Cardiac muscle cell (in vitro differentiated cells and primary cell): ENCODE measurements around the gene MCC. TPM values are rescaled to one million over a fixed set of nuclear protein-coding genes. Genes with fewer than 3 reads are reported as not detected.

ENCODE experiments used
- DNase-seq, 2 donors: peaks; one replicate each; pipeline versions ENCODE4 v3.0.0 to v3.0.0-alpha.2; 2010 to 2017; ENCODE audit warnings: low read depth in 1 of 2, low spot score in 1 of 2
- H3K27ac ChIP-seq: fragments of 200-600 bp; sonication (generic); 2 replicates; pipeline ENCODE4 v1.5.1; 2016
- H3K27me3 ChIP-seq: fragments of 200-600 bp; sonication (generic); 2 replicates; pipeline ENCODE4 v1.6.0; 2016; ENCODE audit warnings: control low read depth
- H3K36me3 ChIP-seq: fragments of 200-600 bp; sonication (generic); 2 replicates; pipeline ENCODE4 v1.5.1; 2016; ENCODE audit warnings: control low read depth
- H3K4me1 ChIP-seq: fragments of 200-600 bp; sonication (generic); 2 replicates; pipeline ENCODE4 v1.8.1; 2017; ENCODE audit warnings: low read depth, mild to moderate bottlenecking, mixed run types
- H3K4me3 ChIP-seq: fragments of 200-600 bp; sonication (generic); 2 replicates; pipeline ENCODE4 v1.5.1; 2016; ENCODE audit warnings: mild to moderate bottlenecking
- H3K9me3 ChIP-seq: fragments of 200-600 bp; sonication (generic); 2 replicates; pipeline ENCODE4 v1.5.1; 2017; ENCODE audit warnings: low read depth, mild to moderate bottlenecking, control low read depth
- polyA plus RNA-seq: library from polyadenylated mRNA; unstranded; fragments of >200 nt; fragmentation: Nextera tagmentation; extraction: Ambion mirVana; gene quantifications from 2 replicates; pipeline ENCODE4 v1.2.1, GENCODE V29; 2016
- total RNA-seq: library from RNA; depleted of rRNA; stranded (reverse); fragments of >200 nt; gene quantifications from 2 replicates; pipeline ENCODE4 v1.2.3, GENCODE V29; 2016
- TF ChIP-seq, protein P1 (sequence below): IDR thresholded peaks from 2 replicates; pipeline ENCODE4 v1.5.1; 2012; ENCODE audit warnings: low read depth, mild to moderate bottlenecking, low read length

The MCC gene
- total and polyA plus RNA-seq, 2 experiments from 2014 or later = 37.8 to 137 TPM

GRCh38 chr5:113523168-113523567 lies 34.9 kb upstream of the MCC start:
- Histone ChIP-seq H3K4me3 (no peak overlapping the region), H3K4me1 (no peaks in the 10 kb centered on the region), H3K9me3 (no peaks in the 10 kb centered on the region), H3K36me3 (peaks cover 3% of the 10 kb centered on the region), H3K27me3 (no peaks in the 10 kb centered on the region), H3K27ac (no peak overlapping the region)
- no peak for DNase-seq
- TF ChIP-seq, protein P1, sequence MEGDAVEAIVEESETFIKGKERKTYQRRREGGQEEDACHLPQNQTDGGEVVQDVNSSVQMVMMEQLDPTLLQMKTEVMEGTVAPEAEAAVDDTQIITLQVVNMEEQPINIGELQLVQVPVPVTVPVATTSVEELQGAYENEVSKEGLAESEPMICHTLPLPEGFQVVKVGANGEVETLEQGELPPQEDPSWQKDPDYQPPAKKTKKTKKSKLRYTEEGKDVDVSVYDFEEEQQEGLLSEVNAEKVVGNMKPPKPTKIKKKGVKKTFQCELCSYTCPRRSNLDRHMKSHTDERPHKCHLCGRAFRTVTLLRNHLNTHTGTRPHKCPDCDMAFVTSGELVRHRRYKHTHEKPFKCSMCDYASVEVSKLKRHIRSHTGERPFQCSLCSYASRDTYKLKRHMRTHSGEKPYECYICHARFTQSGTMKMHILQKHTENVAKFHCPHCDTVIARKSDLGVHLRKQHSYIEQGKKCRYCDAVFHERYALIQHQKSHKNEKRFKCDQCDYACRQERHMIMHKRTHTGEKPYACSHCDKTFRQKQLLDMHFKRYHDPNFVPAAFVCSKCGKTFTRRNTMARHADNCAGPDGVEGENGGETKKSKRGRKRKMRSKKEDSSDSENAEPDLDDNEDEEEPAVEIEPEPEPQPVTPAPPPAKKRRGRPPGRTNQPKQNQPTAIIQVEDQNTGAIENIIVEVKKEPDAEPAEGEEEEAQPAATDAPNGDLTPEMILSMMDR = no peak

GRCh38 chr5:113520899-113521298 lies 32.6 kb upstream of the MCC start:
- no peak overlapping the region for H3K27ac ChIP-seq
- no peak for DNase-seq
- H3K4me3 ChIP-seq = no peak overlapping the region
- H3K27me3 ChIP-seq = no peaks in the 10 kb centered on the region
- TF ChIP-seq, protein P1 = no peak
- H3K9me3 ChIP-seq = no peaks in the 10 kb centered on the region
- H3K4me1 ChIP-seq = no peaks in the 10 kb centered on the region
- H3K36me3 ChIP-seq = no peaks in the 10 kb centered on the region

GRCh38 chr5:113520429-113520828 lies 32.2 kb upstream of the MCC start:
- no peaks in the 10 kb centered on the region for H3K4me1 ChIP-seq
- DNase-seq = no peak
- H3K9me3 ChIP-seq = no peaks in the 10 kb centered on the region
- H3K27ac ChIP-seq = no peak overlapping the region
- TF ChIP-seq, protein P1 = no peak
- no peak overlapping the region for H3K4me3 ChIP-seq
- H3K36me3 ChIP-seq = no peaks in the 10 kb centered on the region
- no peaks in the 10 kb centered on the region for H3K27me3 ChIP-seq

- Histone ChIP-seq H3K9me3 (no peaks in the 10 kb centered on the region), H3K27me3 (no peaks in the 10 kb centered on the region), H3K4me3 (no peak overlapping the region), H3K36me3 (no peaks in the 10 kb centered on the region), H3K27ac (no peak overlapping the region), H3K4me1 (no peaks in the 10 kb centered on the region)
- DNase-seq = no peak
- TF ChIP-seq, protein P1 = no peak
Observed at GRCh38 chr5:113519412-113519811, 31.2 kb upstream of the MCC start.

DNA sequence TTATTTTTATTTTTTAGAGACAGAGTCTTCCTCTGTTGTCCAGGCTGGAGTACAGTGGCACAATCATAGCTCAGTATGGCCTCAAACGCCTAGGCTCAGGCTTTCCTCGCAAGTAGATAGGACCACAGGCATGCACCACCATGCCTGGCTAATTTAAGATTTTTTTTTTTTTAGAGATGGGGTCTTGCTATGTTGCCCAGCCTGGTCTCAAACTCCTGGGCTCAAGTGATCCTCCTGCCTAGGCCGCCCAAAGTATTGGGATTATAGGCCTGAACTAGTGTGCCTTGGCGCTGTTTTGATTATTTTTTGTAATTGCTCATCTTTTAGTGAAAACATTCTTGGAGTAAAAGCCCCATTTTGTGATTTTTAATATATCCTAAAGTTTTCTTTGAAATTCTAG lies 30.6 kb upstream of the MCC start:
- H3K27ac ChIP-seq = no peak overlapping the region
- no peaks in the 10 kb centered on the region for H3K9me3 ChIP-seq
- H3K27me3 ChIP-seq = no peaks in the 10 kb centered on the region
- no peaks in the 10 kb centered on the region for H3K36me3 ChIP-seq
- no peak for DNase-seq
- H3K4me1 ChIP-seq = no peaks in the 10 kb centered on the region
- TF ChIP-seq, protein P1 = no peak
- H3K4me3 ChIP-seq = no peak overlapping the region

GRCh38 chr5:113514289-113514635 lies 26.0 kb upstream of the MCC start:
- DNase-seq = no peak
- no peaks in the 10 kb centered on the region for H3K27me3 ChIP-seq
- peak overlapping the region; percentile 69 for H3K4me3 ChIP-seq
- TF ChIP-seq, protein P1 = no peak
- no peaks in the 10 kb centered on the region for H3K4me1 ChIP-seq
- peak overlapping the region; percentile 89 for H3K27ac ChIP-seq
- no peaks in the 10 kb centered on the region for H3K36me3 ChIP-seq
- H3K9me3 ChIP-seq = no peaks in the 10 kb centered on the region
